Fibroblast of villous mesenchyme (primary cell): ENCODE data around the gene MUC5AC. TPM values are rescaled to one million over a fixed set of nuclear protein-coding genes. Genes with fewer than 3 reads are reported as not detected.

Experiments
- DNase-seq: peaks from one replicate; pipeline ENCODE4 v3.0.0-alpha.2; 2010; ENCODE audit warnings: low read depth
- H3K4me3 ChIP-seq: 2 replicates; pipeline ENCODE4 v1.5.1; 2011; ENCODE audit warnings: low read depth, mild to moderate bottlenecking, low read length
- CTCF ChIP-seq: IDR thresholded peaks from 2 replicates; pipeline ENCODE4 v1.5.1; 2012; ENCODE audit warnings: low read depth, mild to moderate bottlenecking, low read length; ENCODE audit not compliant: insufficient read depth
- total RNA-seq: library from RNA; depleted of rRNA; stranded (reverse); fragments of >200 nt; gene quantifications from 2 replicates; pipeline ENCODE4 v1.2.3, GENCODE V29; 2012

MUC5AC gene
- total RNA-seq, 1 donor, result not detected

DNA sequence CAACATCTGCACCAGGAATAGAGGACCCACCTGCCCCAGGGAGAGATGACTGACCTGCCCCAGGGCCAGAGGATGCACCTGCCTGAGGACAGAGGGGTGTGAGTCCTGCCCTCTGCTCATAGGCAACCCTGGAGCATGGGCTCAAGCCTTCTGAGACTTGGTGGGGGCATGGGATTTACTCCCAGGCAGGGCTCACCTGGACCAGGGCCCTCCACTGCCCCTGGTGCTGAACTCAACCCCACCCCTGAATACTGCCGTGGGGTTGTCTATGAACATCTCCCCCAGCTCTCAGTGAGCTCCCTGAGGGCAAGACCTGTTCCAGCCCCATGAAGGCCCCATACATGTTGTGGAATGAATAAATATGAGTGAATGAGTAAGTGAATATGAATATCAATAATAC, 33.8 kb upstream of the MUC5AC start:
- no peak overlapping the region for H3K4me3 ChIP-seq
- no peak for TF ChIP-seq CTCF
- DNase-seq, result no peak

DNA sequence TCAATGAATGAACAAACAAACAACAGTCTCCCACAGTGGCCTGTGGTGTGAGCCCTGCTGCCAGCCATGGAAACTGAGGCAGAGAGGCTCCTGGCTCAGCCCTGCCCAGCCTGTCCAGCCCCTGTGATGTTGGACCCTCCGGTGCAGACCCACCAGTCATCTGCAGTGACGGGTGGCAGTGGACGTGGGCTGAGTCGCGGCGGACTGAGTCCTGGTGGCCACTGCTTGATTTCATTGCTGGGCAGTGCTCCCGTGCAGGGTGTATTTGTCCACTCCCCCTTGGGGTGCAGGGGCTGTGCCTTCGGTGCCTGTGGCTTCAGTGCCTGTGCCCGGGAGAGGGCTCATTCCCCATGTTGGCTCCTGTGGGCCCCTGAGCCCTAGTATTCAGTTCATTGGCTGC, 31.9 kb upstream of the MUC5AC start:
- no peak for TF ChIP-seq CTCF
- no peak overlapping the region for H3K4me3 ChIP-seq
- no peak for DNase-seq

- TF ChIP-seq CTCF, result no peak
- H3K4me3 ChIP-seq, result no peak overlapping the region
- DNase-seq, result no peak
Measured at GRCh38 chr11:1126491-1126926, 31.2 kb upstream of the MUC5AC start.

GRCh38 chr11:1126935-1127663, 30.7 kb upstream of the MUC5AC start:
- DNase-seq, result no peak
- no peak for TF ChIP-seq CTCF
- no peak overlapping the region for H3K4me3 ChIP-seq

DNA sequence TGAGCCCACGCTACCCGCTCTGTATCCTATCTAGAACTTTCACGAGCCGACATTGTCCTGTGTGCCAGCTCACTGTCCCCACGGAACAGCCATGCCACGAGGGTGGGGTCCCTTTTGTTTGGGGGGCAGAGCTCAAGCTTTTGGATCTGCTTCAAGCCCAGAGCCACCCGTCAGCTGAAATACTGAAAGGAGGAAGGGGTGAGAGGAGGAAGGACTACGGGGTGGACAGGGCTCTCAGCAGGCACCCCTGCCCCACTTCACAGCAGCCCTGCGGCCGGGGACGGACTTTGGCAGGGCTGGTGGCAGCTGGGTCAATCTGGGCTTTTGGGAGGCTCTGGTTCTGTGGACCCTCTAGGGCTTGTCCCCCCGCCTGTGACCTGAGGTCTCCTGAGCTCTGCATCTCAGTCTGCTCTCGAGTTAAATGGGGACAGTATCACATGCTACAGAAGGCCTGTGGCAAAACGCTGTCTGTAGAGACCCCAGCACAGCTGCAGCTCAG, 30.0 kb upstream of the MUC5AC start:
- no peak overlapping the region for H3K4me3 ChIP-seq
- TF ChIP-seq CTCF, result no peak
- DNase-seq, result no peak

- no peak for DNase-seq
- H3K4me3 ChIP-seq, result no peak overlapping the region
Measured at GRCh38 chr11:1128311-1129142, 29.2 kb upstream of the MUC5AC start.

More at GRCh38 chr11:1128311-1129142, 29.2 kb upstream of the MUC5AC start:
- no peak for TF ChIP-seq CTCF
